ENCODE data around the gene CYP4F3.

GRCh38 chr19:15683411-15683810 lies 42.7 kb downstream of the CYP4F3 start:
- no peak for TF ChIP-seq CTCF (conservative IDR thresholded peaks at IDR 0.05)
- TF ChIP-seq EZH2 (IDR thresholded peaks at IDR 0.05; ENCODE audit: low read depth), result no peak

Measured in PC-9 (cell line).